ENCODE results near the gene ST14. TPM values are rescaled to one million over a fixed set of nuclear protein-coding genes. Genes with fewer than 3 reads are reported as not detected.

Gene ST14
- total RNA-seq, 1 experiment from 2014 or later, result 33.9 TPM

- H3K27ac Mint-ChIP-seq, result peak overlapping the region; percentile 38; the same call in 1 of the 2 replicates
- H3K36me3 Mint-ChIP-seq, result peaks cover 40% of the 10 kb centered on the region
- CTCF ChIA-PET, result interaction anchor here (0.9 kb wide), 1 partner anchor 20 kb away, joined by 4 read pairs; no protein-coding TSS in a partner anchor
- H3K27me3 Mint-ChIP-seq (ENCODE audit: low read depth), result no peaks in the 10 kb centered on the region
- no peak overlapping the region for H3K4me3 Mint-ChIP-seq
- no peak for TF ChIP-seq ZNF671 (CRISPR knock-in tag; IDR thresholded peaks at IDR 0.05)
- TF ChIP-seq ZBTB21 (CRISPR knock-in tag; IDR thresholded peaks at IDR 0.05; ENCODE audit: borderline replicate concordance), result no peak
- no peak for TF ChIP-seq E2F4 (CRISPR knock-in tag; IDR thresholded peaks at IDR 0.05; ENCODE audit: borderline replicate concordance, low read depth)
- TF ChIP-seq TP53 (CRISPR knock-in tag; IDR thresholded peaks at IDR 0.05), result no peak
- TF ChIP-seq ZNF532 (CRISPR knock-in tag; IDR thresholded peaks at IDR 0.05; ENCODE audit: borderline replicate concordance), result no peak
- no peak for TF ChIP-seq FOXJ3 (CRISPR knock-in tag; IDR thresholded peaks at IDR 0.05; ENCODE audit: borderline replicate concordance)
- TF ChIP-seq SOX15 (CRISPR knock-in tag; IDR thresholded peaks at IDR 0.05), result no peak
- no peak for TF ChIP-seq USF2 (CRISPR knock-in tag; IDR thresholded peaks at IDR 0.05)
- TF ChIP-seq NR3C1 (CRISPR knock-in tag; conservative IDR thresholded peaks at IDR 0.05; ENCODE audit: low read depth), result no peak
- TF ChIP-seq MXD4 (CRISPR knock-in tag; IDR thresholded peaks at IDR 0.05; ENCODE audit: borderline replicate concordance), result no peak
- TF ChIP-seq IRF2 (CRISPR knock-in tag; IDR thresholded peaks at IDR 0.05; ENCODE audit: borderline replicate concordance, low read depth), result no peak
- no peak for TF ChIP-seq AR (CRISPR knock-in tag; IDR thresholded peaks at IDR 0.05)
- no peak for TF ChIP-seq ZNF232 (CRISPR knock-in tag; IDR thresholded peaks at IDR 0.05)
- no peak for TF ChIP-seq GTF2I (CRISPR knock-in tag; conservative IDR thresholded peaks at IDR 0.05)
- ATAC-seq (no peak), DNase-seq (ENCODE audit: low spot score) (no peak)
- peaks cover 5% of the 10 kb centered on the region for H3K9me3 Mint-ChIP-seq
- H3K4me1 Mint-ChIP-seq, result peaks cover 17% of the 10 kb centered on the region
- POLR2A ChIA-PET, result no interaction called here
These were observed 47.3 kb upstream of the ST14 start for GRCh38 chr11:130112071-130112830.

GRCh38 chr11:130114281-130114680 lies 45.3 kb upstream of the ST14 start:
- peaks cover 28% of the 10 kb centered on the region for H3K36me3 Mint-ChIP-seq
- DNase-seq (ENCODE audit: low spot score), result no peak
- no peaks in the 10 kb centered on the region for H3K27me3 Mint-ChIP-seq (ENCODE audit: low read depth)
- peak overlapping the region; percentile 42; the same call in 1 of the 2 replicates for H3K27ac Mint-ChIP-seq
- no peaks in the 10 kb centered on the region for H3K9me3 Mint-ChIP-seq
- POLR2A ChIA-PET, result no interaction called here
- ATAC-seq, result no peak
- peaks cover 15% of the 10 kb centered on the region for H3K4me1 Mint-ChIP-seq
- CTCF ChIA-PET, result interaction anchor here (1.3 to 2.4 kb wide), 2 partner anchors 18 to 122 kb away, joined by 4 to 11 read pairs; no protein-coding TSS in a partner anchor
- no peak overlapping the region for H3K4me3 Mint-ChIP-seq
- TF ChIP-seq NFATC4 (CRISPR knock-in tag; IDR thresholded peaks at IDR 0.05) (no peak), ATF6 (CRISPR knock-in tag; IDR thresholded peaks at IDR 0.05) (no peak), SMAD4 (CRISPR knock-in tag; IDR thresholded peaks at IDR 0.05) (no peak), FOXP1 (CRISPR knock-in tag; IDR thresholded peaks at IDR 0.05; ENCODE audit: borderline replicate concordance) (no peak), ZNF532 (CRISPR knock-in tag; IDR thresholded peaks at IDR 0.05; ENCODE audit: borderline replicate concordance) (no peak)
